HFFc6 (cell line): Measurements from ENCODE around the gene KCNQ2. TPM values are rescaled to one million over a fixed set of nuclear protein-coding genes. Genes with fewer than 3 reads are reported as not detected.

Experiments
- DNase-seq: peaks from one replicate; pipeline ENCODE4 v3.0.0-alpha.2; 2018
- H3K27ac Mint-ChIP-seq: 2 replicates; pipeline ENCODE4 v1.8.0; 2020; ENCODE audit warnings: mild to moderate bottlenecking, mixed read lengths
- H3K27me3 Mint-ChIP-seq: 2 replicates; pipeline ENCODE4 v1.8.0; 2021; ENCODE audit warnings: mild to moderate bottlenecking, moderate library complexity, mixed read lengths; ENCODE audit not compliant: insufficient read depth
- H3K36me3 Mint-ChIP-seq: 2 replicates; pipeline ENCODE4 v1.8.0; 2021; ENCODE audit warnings: low read depth, mixed read lengths
- H3K4me1 Mint-ChIP-seq: 2 replicates; pipeline ENCODE4 v1.8.0; 2020; ENCODE audit warnings: low read depth, mixed read lengths
- H3K4me3 Mint-ChIP-seq: 2 replicates; pipeline ENCODE4 v1.8.0; 2020; ENCODE audit warnings: mild to moderate bottlenecking, moderate library complexity, mixed read lengths
- H3K9me3 Mint-ChIP-seq: 2 replicates; pipeline ENCODE4 v1.8.0; 2020; ENCODE audit warnings: mild to moderate bottlenecking, mixed read lengths
- total RNA-seq, 6 experiments: library from RNA; stranded (reverse); fragmentation: NEBNext Ultra II Directional; extraction: Animal tissue kit (Norgen Biotek cat#: 25700); gene quantifications; 2 replicates in 1 of 6; 3 replicates in 5 of 6; pipeline ENCODE4 v1.2.3, GENCODE V29; 2021
- TF ChIP-seq, protein P1 (sequence below): fragments of 200-600 bp; sonication (generic); IDR thresholded peaks from 2 replicates; pipeline ENCODE4 v1.5.0; 2021; ENCODE audit warnings: antibody characterized with exemption, mild to moderate bottlenecking

Gene KCNQ2
- total RNA-seq, 6 experiments from 2014 or later = not detected

DNA sequence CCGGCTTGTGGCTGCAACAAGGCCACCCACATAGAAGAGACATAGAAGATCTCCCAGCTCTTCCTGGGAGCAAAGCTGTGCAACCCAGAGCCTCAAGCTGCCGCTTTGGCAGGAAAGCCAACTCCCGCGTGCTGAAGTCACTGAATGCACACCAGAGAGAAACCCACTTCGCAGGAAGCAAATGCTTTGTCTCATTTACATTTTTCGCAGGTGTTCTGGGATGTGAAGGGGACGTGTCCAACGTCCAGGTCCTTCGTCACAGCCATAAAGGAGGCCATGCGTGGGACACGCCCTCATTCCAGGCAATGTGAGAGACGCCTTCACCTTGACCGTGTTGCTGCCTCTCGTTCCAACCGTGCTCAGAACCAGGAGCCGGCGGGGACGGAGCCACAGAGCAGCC is 24.4 kb downstream of the KCNQ2 start:
- peaks cover 6% of the 10 kb centered on the region; the same call in 1 of the 2 replicates for H3K27me3 Mint-ChIP-seq
- no peak overlapping the region for H3K27ac Mint-ChIP-seq
- TF ChIP-seq, protein P1, sequence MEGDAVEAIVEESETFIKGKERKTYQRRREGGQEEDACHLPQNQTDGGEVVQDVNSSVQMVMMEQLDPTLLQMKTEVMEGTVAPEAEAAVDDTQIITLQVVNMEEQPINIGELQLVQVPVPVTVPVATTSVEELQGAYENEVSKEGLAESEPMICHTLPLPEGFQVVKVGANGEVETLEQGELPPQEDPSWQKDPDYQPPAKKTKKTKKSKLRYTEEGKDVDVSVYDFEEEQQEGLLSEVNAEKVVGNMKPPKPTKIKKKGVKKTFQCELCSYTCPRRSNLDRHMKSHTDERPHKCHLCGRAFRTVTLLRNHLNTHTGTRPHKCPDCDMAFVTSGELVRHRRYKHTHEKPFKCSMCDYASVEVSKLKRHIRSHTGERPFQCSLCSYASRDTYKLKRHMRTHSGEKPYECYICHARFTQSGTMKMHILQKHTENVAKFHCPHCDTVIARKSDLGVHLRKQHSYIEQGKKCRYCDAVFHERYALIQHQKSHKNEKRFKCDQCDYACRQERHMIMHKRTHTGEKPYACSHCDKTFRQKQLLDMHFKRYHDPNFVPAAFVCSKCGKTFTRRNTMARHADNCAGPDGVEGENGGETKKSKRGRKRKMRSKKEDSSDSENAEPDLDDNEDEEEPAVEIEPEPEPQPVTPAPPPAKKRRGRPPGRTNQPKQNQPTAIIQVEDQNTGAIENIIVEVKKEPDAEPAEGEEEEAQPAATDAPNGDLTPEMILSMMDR = no peak
- peaks cover 5% of the 10 kb centered on the region for H3K9me3 Mint-ChIP-seq
- no peak for DNase-seq
- H3K36me3 Mint-ChIP-seq = peaks cover 4% of the 10 kb centered on the region
- no peak overlapping the region for H3K4me3 Mint-ChIP-seq
- no peaks in the 10 kb centered on the region for H3K4me1 Mint-ChIP-seq

DNA sequence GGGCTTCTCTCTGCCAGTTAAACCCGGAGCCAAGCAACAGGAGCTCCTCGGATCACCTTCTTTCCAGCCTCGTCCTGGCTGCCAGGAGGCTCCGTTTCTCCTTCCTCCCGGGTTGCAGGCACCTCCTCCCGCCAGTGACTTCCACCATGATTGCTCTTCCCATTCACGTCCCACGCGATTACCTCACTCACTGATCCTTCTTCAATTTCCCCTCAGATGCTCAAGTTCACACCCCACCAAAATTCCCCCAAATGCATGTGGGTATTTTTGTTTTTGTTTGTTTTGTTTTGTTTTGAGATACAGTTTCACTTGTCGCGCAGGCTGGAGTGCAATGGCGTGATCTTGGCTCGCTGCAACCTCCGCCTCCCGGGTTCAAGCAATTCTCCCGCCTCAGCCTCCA is 25.1 kb downstream of the KCNQ2 start:
- peaks cover 6% of the 10 kb centered on the region; the same call in 1 of the 2 replicates for H3K27me3 Mint-ChIP-seq
- H3K4me3 Mint-ChIP-seq = no peak overlapping the region
- peaks cover 9% of the 10 kb centered on the region for H3K9me3 Mint-ChIP-seq
- peaks cover 6% of the 10 kb centered on the region for H3K36me3 Mint-ChIP-seq
- H3K4me1 Mint-ChIP-seq = no peaks in the 10 kb centered on the region
- TF ChIP-seq, protein P1 = no peak
- no peak for DNase-seq
- no peak overlapping the region for H3K27ac Mint-ChIP-seq

DNA sequence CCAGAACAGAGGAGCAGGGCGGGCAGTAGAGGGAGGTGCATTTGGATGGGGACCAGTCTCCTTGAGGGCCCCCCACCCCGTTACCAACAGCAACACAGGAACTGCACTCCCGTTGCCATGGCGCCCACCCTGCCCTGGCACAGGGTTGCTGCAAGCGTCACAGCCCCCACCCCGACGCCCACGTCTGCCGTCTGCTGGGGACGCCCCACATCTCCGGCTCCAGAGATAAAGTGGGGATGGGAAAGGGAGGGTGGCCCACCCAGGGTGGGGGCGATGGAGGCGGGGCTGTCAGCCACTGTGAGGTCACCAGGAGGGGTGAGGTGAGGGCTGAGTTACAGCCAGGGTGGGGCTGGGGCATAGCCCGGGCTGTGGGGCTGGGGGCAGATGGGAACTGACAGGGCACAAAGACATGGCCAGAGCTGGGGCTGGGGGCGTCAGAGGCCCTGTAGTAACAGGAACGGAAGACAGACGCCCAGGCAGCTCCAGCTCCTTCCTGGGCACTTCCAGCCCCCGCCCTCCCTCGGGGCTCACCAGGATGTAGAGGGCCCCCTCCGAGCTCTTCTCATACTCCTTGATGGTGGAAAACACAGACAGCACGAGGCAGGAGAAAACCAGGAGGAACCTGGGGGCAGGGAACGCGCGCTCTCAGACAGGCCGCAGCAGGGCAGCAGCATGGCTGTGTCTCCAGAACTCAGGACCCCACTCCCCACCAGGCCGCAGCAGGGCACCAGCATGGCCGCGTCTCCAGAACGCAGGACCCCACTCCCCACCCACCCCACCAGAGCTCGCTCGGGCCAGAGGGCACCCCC is 26.0 kb downstream of the KCNQ2 start:
- H3K36me3 Mint-ChIP-seq = peaks cover 6% of the 10 kb centered on the region

DNA sequence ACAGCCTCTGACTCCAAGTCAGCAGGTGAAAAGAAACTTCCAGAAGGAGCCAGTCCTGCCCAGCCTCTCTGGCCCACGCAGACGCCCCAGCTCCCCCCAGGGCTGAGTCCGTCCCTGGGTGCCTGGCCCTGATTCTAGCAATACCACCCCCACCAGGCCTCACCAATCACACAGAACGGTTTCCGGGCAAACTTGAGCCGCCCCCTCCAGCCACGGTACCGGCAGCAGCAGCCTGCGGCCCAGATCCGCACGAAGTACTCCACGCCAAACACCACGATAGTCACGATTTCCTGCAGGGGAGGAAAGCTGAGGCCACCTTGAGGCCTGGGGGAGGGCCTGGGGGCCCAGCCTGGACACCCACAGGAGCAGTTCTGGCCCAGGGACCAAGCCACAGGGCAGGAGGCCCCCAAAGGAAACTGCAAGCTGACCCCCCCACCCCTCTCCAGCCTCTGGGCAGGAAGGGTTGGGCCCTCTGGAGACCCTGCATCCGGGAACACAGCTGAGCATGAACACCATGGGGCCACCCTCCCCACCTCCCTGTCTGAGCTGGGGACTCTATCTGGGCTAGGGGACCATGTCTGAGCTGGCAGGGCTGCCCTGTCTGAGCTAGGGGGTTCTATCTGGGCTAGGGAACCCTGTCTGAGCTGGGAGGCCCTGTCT is 27.2 kb downstream of the KCNQ2 start:
- Mint-ChIP-seq H3K9me3 (peaks cover 9% of the 10 kb centered on the region), H3K27ac (no peak overlapping the region), H3K4me1 (no peaks in the 10 kb centered on the region), H3K27me3 (peaks cover 6% of the 10 kb centered on the region), H3K4me3 (no peak overlapping the region), H3K36me3 (peaks cover 6% of the 10 kb centered on the region)
- no peak for DNase-seq
- TF ChIP-seq, protein P1 = no peak

More for the DNA sequence above, 26.0 kb downstream of the KCNQ2 start:
- H3K27me3 Mint-ChIP-seq = peaks cover 6% of the 10 kb centered on the region; the same call in 1 of the 2 replicates
- TF ChIP-seq, protein P1 = no peak
- no peak overlapping the region for H3K27ac Mint-ChIP-seq
- H3K4me3 Mint-ChIP-seq = no peak overlapping the region
- no peaks in the 10 kb centered on the region for H3K4me1 Mint-ChIP-seq
- DNase-seq = no peak
- H3K9me3 Mint-ChIP-seq = peaks cover 9% of the 10 kb centered on the region

DNA sequence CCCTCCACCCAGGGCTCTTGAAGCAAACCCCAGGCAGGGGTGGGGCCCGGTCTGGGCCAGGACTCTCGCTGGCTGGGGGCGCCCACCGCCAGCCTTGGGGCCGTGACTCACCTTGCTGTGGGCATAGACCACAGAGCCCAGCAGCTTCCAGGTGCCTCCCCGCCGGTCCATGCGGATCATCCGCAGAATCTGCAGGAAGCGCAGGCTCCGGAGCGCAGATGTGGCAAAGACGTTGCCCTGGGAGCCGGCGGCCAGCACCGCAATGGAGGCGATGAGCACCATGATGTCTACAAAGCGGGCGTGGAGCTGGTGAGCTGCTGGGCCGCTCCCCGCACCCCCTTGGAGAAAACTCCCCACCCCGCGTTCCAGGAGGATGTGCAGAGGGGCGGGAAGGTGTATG is 27.9 kb downstream of the KCNQ2 start:
- H3K9me3 Mint-ChIP-seq = peaks cover 9% of the 10 kb centered on the region
- H3K4me3 Mint-ChIP-seq = no peak overlapping the region
- peaks cover 6% of the 10 kb centered on the region for H3K27me3 Mint-ChIP-seq
- no peak overlapping the region for H3K27ac Mint-ChIP-seq
- H3K4me1 Mint-ChIP-seq = no peaks in the 10 kb centered on the region
- DNase-seq = no peak
- TF ChIP-seq, protein P1 = no peak
- H3K36me3 Mint-ChIP-seq = peaks cover 6% of the 10 kb centered on the region
